Osteoblast (primary cell): Measurements from ENCODE around the gene PLXNA4. TPM values are rescaled to one million over a fixed set of nuclear protein-coding genes. Genes with fewer than 3 reads are reported as not detected.

Experiments used
- DNase-seq: peaks from one replicate; pipeline ENCODE4 v3.0.0; 2011; ENCODE audit warnings: low spot score, mixed read lengths; ENCODE audit not compliant: insufficient read length; ENCODE audit errors: missing footprints
- H2AFZ ChIP-seq: 2 replicates; pipeline ENCODE4 v1.6.0; 2011; ENCODE audit warnings: mild to moderate bottlenecking, low read length
- H3K27ac ChIP-seq: 2 replicates; pipeline ENCODE4 v1.5.1; 2011; ENCODE audit warnings: mild to moderate bottlenecking, low read depth, low read length, moderate library complexity
- H3K27me3 ChIP-seq: 2 replicates; pipeline ENCODE4 v1.6.0; 2012; ENCODE audit warnings: mild to moderate bottlenecking, control low read depth, inconsistent platforms, low read length, moderate library complexity; ENCODE audit not compliant: insufficient read depth
- H3K36me3 ChIP-seq: 2 replicates; pipeline ENCODE4 v1.5.1; 2011; ENCODE audit warnings: mild to moderate bottlenecking, low read length, control low read depth, moderate library complexity; ENCODE audit not compliant: insufficient read depth
- H3K4me1 ChIP-seq: 2 replicates; pipeline ENCODE4 v1.5.1; 2011; ENCODE audit warnings: mild to moderate bottlenecking, low read length, control low read depth, moderate library complexity; ENCODE audit not compliant: insufficient read depth
- H3K4me2 ChIP-seq: 2 replicates; pipeline ENCODE4 v1.6.0; 2011; ENCODE audit warnings: mild to moderate bottlenecking, low read length; ENCODE audit not compliant: insufficient read depth
- H3K4me3 ChIP-seq: fragments of 200-600 bp; sonication (generic); 3 replicates; pipeline ENCODE4 v1.5.1; 2012; ENCODE audit warnings: mild to moderate bottlenecking, low read length, inconsistent platforms; ENCODE audit not compliant: insufficient read depth
- H3K79me2 ChIP-seq: 2 replicates; pipeline ENCODE4 v1.6.0; 2012; ENCODE audit warnings: mild to moderate bottlenecking, low read length, control low read depth, inconsistent platforms; ENCODE audit not compliant: insufficient read depth
- H3K9me3 ChIP-seq: 2 replicates; pipeline ENCODE4 v1.5.1; 2011; ENCODE audit warnings: low read depth, low read length, control low read depth
- H4K20me1 ChIP-seq: 2 replicates; pipeline ENCODE4 v1.6.0; 2012; ENCODE audit warnings: mild to moderate bottlenecking, low read length, control low read depth; ENCODE audit not compliant: insufficient read depth
- CTCF ChIP-seq: IDR thresholded peaks from 2 replicates; pipeline ENCODE4 v1.5.1; 2011; ENCODE audit warnings: mild to moderate bottlenecking, low read depth, low read length, moderate library complexity; ENCODE audit errors: extremely low read depth
- total RNA-seq: library from RNA; depleted of rRNA; stranded (reverse); fragments of >200 nt; gene quantifications from 2 replicates; pipeline ENCODE4 v1.2.3, GENCODE V29; 2012

The PLXNA4 gene
- total RNA-seq, 1 donor, result 4.3 TPM

GRCh38 chr7:132158166-132158565, 418.1 kb downstream of the PLXNA4 start:
- no peaks in the 10 kb centered on the region for H3K79me2 ChIP-seq
- H4K20me1 ChIP-seq, result no peaks in the 10 kb centered on the region
- H3K27ac ChIP-seq, result no peak overlapping the region
- H3K36me3 ChIP-seq, result no peaks in the 10 kb centered on the region
- H3K4me3 ChIP-seq, result no peak overlapping the region
- H3K4me1 ChIP-seq, result no peaks in the 10 kb centered on the region
- DNase-seq, result no peak
- no peak for TF ChIP-seq CTCF
- no peak overlapping the region for H3K4me2 ChIP-seq
- H2AFZ ChIP-seq, result no peak overlapping the region
- no peaks in the 10 kb centered on the region for H3K27me3 ChIP-seq
- H3K9me3 ChIP-seq, result no peaks in the 10 kb centered on the region

GRCh38 chr7:132155715-132156114, 420.6 kb downstream of the PLXNA4 start:
- no peaks in the 10 kb centered on the region for H3K27me3 ChIP-seq
- H3K27ac ChIP-seq, result no peak overlapping the region
- H3K9me3 ChIP-seq, result no peaks in the 10 kb centered on the region
- no peaks in the 10 kb centered on the region for H4K20me1 ChIP-seq
- no peak for DNase-seq
- no peak for TF ChIP-seq CTCF
- H3K79me2 ChIP-seq, result no peaks in the 10 kb centered on the region
- H3K4me2 ChIP-seq, result no peak overlapping the region
- no peaks in the 10 kb centered on the region for H3K36me3 ChIP-seq
- no peak overlapping the region for H2AFZ ChIP-seq
- H3K4me1 ChIP-seq, result no peaks in the 10 kb centered on the region
- no peak overlapping the region for H3K4me3 ChIP-seq

- no peaks in the 10 kb centered on the region for H3K4me1 ChIP-seq
- DNase-seq, result no peak
- no peaks in the 10 kb centered on the region for H4K20me1 ChIP-seq
- TF ChIP-seq CTCF, result no peak
- H3K27me3 ChIP-seq, result no peaks in the 10 kb centered on the region
- no peaks in the 10 kb centered on the region for H3K9me3 ChIP-seq
- H3K27ac ChIP-seq, result no peak overlapping the region
- no peaks in the 10 kb centered on the region for H3K36me3 ChIP-seq
- H3K4me3 ChIP-seq, result no peak overlapping the region
- no peak overlapping the region for H3K4me2 ChIP-seq
- no peaks in the 10 kb centered on the region for H3K79me2 ChIP-seq
- no peak overlapping the region for H2AFZ ChIP-seq
These were observed 421.4 kb downstream of the PLXNA4 start for GRCh38 chr7:132154695-132155471.

- no peaks in the 10 kb centered on the region for H3K36me3 ChIP-seq
- no peaks in the 10 kb centered on the region for H3K79me2 ChIP-seq
- H3K4me2 ChIP-seq, result no peak overlapping the region
- H3K4me1 ChIP-seq, result no peaks in the 10 kb centered on the region
- H3K4me3 ChIP-seq, result no peak overlapping the region
- no peaks in the 10 kb centered on the region for H3K27me3 ChIP-seq
- no peak overlapping the region for H2AFZ ChIP-seq
- H3K9me3 ChIP-seq, result no peaks in the 10 kb centered on the region
- DNase-seq, result no peak
- no peak overlapping the region for H3K27ac ChIP-seq
- H4K20me1 ChIP-seq, result no peaks in the 10 kb centered on the region
- no peak for TF ChIP-seq CTCF
These were observed 422.0 kb downstream of the PLXNA4 start for GRCh38 chr7:132154248-132154647.
